Muscle layer of colon (tissue), 2 donors: ENCODE measurements around the gene CCDC51.

Source experiments
- H3K27ac ChIP-seq: one replicate; pipeline ENCODE4 v1.7.0; 2013; ENCODE audit warnings: low read depth, mild to moderate bottlenecking, low read length, moderate library complexity
- H3K27me3 ChIP-seq, 2 donors: one replicate each; pipeline ENCODE4 v1.7.0; 2013; ENCODE audit warnings: low read length in 2 of 2, mild to moderate bottlenecking in 2 of 2; ENCODE audit not compliant: insufficient read depth in 2 of 2, control insufficient read depth in 1 of 2
- H3K36me3 ChIP-seq: one replicate; pipeline ENCODE4 v1.7.0; 2013; ENCODE audit warnings: mild to moderate bottlenecking, low read length; ENCODE audit not compliant: insufficient read depth
- H3K4me1 ChIP-seq: one replicate; pipeline ENCODE4 v1.7.0; 2013; ENCODE audit warnings: mild to moderate bottlenecking, low read length; ENCODE audit not compliant: insufficient read depth
- H3K4me3 ChIP-seq, 2 donors: one replicate each; pipeline ENCODE4 v1.7.0; 2013; ENCODE audit warnings: low read length in 2 of 2, low read depth in 1 of 2, mild to moderate bottlenecking in 1 of 2, moderate library complexity in 1 of 2
- H3K9ac ChIP-seq: one replicate; pipeline ENCODE4 v1.7.0; 2013; ENCODE audit warnings: low read length
- H3K9me3 ChIP-seq: one replicate; pipeline ENCODE4 v1.7.0; 2013; ENCODE audit warnings: mild to moderate bottlenecking, low read length
- donor health status: abdominal sarcoma.
- donor health status: Adenocarcinoma of cecum.

CCDC51 gene

GRCh38 chr3:48473617-48473952 is 33.7 kb upstream of the CCDC51 start:
- peaks cover 40% of the 10 kb centered on the region for H3K4me1 ChIP-seq
- H3K27me3 ChIP-seq, result no peaks in the 10 kb centered on the region
- H3K9ac ChIP-seq, result peak overlapping the region; percentile 100
- H3K4me3 ChIP-seq, result no peak overlapping the region
- H3K36me3 ChIP-seq, result peaks cover 14% of the 10 kb centered on the region
- peak overlapping the region; percentile 85 for H3K27ac ChIP-seq
- no peaks in the 10 kb centered on the region for H3K9me3 ChIP-seq

- Histone ChIP-seq H3K4me1 (peaks cover 45% of the 10 kb centered on the region), H3K27me3 (no peaks in the 10 kb centered on the region), H3K36me3 (peaks cover 19% of the 10 kb centered on the region), H3K9ac (peak overlapping the region; percentile 100), H3K27ac (peak overlapping the region; percentile 85), H3K4me3 (peak overlapping the region; percentile 82 to 98), H3K9me3 (no peaks in the 10 kb centered on the region)
Observed at GRCh38 chr3:48472923-48473616, 33.2 kb upstream of the CCDC51 start.

- Histone ChIP-seq H3K9me3 (no peaks in the 10 kb centered on the region), H3K9ac (peak overlapping the region; percentile 100), H3K36me3 (peaks cover 24% of the 10 kb centered on the region), H3K4me1 (peaks cover 50% of the 10 kb centered on the region), H3K27me3 (no peaks in the 10 kb centered on the region), H3K4me3 (peak overlapping the region; percentile 82 to 98), H3K27ac (peak overlapping the region; percentile 85)
Observed at GRCh38 chr3:48472673-48472922, 32.7 kb upstream of the CCDC51 start.

- Histone ChIP-seq H3K36me3 (peaks cover 32% of the 10 kb centered on the region), H3K4me3 (no peak overlapping the region), H3K27ac (no peak overlapping the region), H3K4me1 (peaks cover 71% of the 10 kb centered on the region), H3K9me3 (no peaks in the 10 kb centered on the region), H3K27me3 (no peaks in the 10 kb centered on the region), H3K9ac (no peak overlapping the region)
Observed at GRCh38 chr3:48470286-48470685, 30.4 kb upstream of the CCDC51 start.

- Histone ChIP-seq H3K4me3 (no peak overlapping the region), H3K4me1 (peaks cover 77% of the 10 kb centered on the region), H3K9me3 (no peaks in the 10 kb centered on the region), H3K36me3 (peaks cover 32% of the 10 kb centered on the region), H3K27ac (no peak overlapping the region), H3K27me3 (no peaks in the 10 kb centered on the region), H3K9ac (no peak overlapping the region)
Observed at GRCh38 chr3:48469046-48469915, 29.4 kb upstream of the CCDC51 start.

GRCh38 chr3:48468329-48468731 is 28.4 kb upstream of the CCDC51 start:
- no peak overlapping the region for H3K27ac ChIP-seq
- no peak overlapping the region for H3K9ac ChIP-seq
- H3K9me3 ChIP-seq, result no peaks in the 10 kb centered on the region
- no peak overlapping the region for H3K4me3 ChIP-seq
- no peaks in the 10 kb centered on the region for H3K27me3 ChIP-seq
- peaks cover 74% of the 10 kb centered on the region for H3K4me1 ChIP-seq
- peaks cover 32% of the 10 kb centered on the region for H3K36me3 ChIP-seq

- H3K9me3 ChIP-seq, result no peaks in the 10 kb centered on the region
- H3K9ac ChIP-seq, result peak overlapping the region; percentile 91
- no peaks in the 10 kb centered on the region for H3K27me3 ChIP-seq
- peaks cover 72% of the 10 kb centered on the region for H3K4me1 ChIP-seq
- H3K27ac ChIP-seq, result peak overlapping the region; percentile 97
- H3K36me3 ChIP-seq, result peaks cover 32% of the 10 kb centered on the region
- peak overlapping the region; percentile 4 to 86 for H3K4me3 ChIP-seq
Observed at GRCh38 chr3:48467473-48468267, 27.8 kb upstream of the CCDC51 start.

GRCh38 chr3:48467110-48467454 is 27.2 kb upstream of the CCDC51 start:
- Histone ChIP-seq H3K27ac (peak overlapping the region; percentile 97), H3K9ac (peak overlapping the region; percentile 91), H3K4me3 (peak overlapping the region; percentile 4 to 86), H3K9me3 (no peaks in the 10 kb centered on the region), H3K27me3 (no peaks in the 10 kb centered on the region), H3K4me1 (peaks cover 71% of the 10 kb centered on the region), H3K36me3 (peaks cover 32% of the 10 kb centered on the region)

- H3K4me1 ChIP-seq, result peaks cover 65% of the 10 kb centered on the region
Observed at GRCh38 chr3:48466386-48467109, 26.6 kb upstream of the CCDC51 start.

GRCh38 chr3:48465531-48466378 is 25.8 kb upstream of the CCDC51 start:
- Histone ChIP-seq H3K36me3 (peaks cover 40% of the 10 kb centered on the region), H3K9me3 (no peaks in the 10 kb centered on the region), H3K4me1 (peaks cover 59% of the 10 kb centered on the region), H3K27me3 (no peaks in the 10 kb centered on the region), H3K4me3 (peak overlapping the region; percentile 38 to 86), H3K27ac (peak overlapping the region; percentile 97), H3K9ac (peak overlapping the region; percentile 91)

More at GRCh38 chr3:48466386-48467109, 26.6 kb upstream of the CCDC51 start:
- peak overlapping the region; percentile 97 for H3K27ac ChIP-seq
- no peaks in the 10 kb centered on the region for H3K9me3 ChIP-seq
- no peaks in the 10 kb centered on the region for H3K27me3 ChIP-seq
- peak overlapping the region; percentile 91 for H3K9ac ChIP-seq
- H3K4me3 ChIP-seq, result peak overlapping the region; percentile 38 to 86
- H3K36me3 ChIP-seq, result peaks cover 32% of the 10 kb centered on the region
